Cerebellar nuclear complex (tissue), 1 donor: ENCODE measurements around the gene TNFAIP8L1.
A peak's percentile ranks its signal among the peaks of the same experiment; 100 is the strongest.

ENCODE experiments used
- DNase-seq, 2 experiments: peaks; one replicate each; lab custom pipeline; 2025; lab: John Stamatoyannopoulos, UW

The TNFAIP8L1 gene

DNA sequence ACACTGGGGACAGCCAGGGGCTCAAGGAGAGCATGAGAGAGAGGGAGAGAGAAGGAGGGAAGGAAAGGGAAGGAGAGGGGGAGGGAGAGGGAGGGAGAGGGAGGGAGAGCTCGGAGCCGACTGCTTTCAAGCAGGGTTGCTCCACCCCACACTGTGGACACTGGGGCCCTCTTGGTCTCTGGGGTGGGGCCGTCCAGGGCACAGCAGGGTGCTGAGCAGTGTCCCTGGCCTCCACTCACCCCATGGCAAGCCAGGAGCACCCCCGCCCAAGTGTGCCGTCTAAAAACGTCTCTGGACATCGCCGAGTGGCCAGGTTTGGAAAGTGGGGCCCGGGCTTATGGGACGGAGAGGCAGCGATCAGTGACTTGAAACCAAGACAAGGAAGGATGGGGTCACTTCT lies 63.4 kb downstream of the TNFAIP8L1 start:
- no peak for DNase-seq

GRCh38 chr19:4703671-4704316 lies 64.5 kb downstream of the TNFAIP8L1 start:
- no peak for DNase-seq

DNA sequence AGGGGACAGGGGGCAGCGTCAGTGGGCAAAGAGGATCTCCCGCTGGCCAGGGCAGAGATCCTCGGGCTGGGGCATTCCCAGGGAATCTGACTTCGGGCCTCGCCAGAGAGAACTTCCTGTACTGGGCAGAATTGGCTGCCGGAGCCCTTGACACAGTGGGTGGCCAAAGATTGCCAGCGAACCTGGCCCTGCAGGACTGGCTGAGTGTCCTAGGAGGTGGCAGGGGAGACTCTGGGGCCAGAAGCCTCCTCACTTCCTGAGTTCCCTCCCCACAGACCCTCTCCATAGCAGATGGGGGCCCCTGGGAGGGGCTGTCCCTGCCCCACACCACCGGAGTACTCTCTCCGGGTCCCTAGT lies 65.0 kb downstream of the TNFAIP8L1 start:
- DNase-seq = peak in 1 of 2 experiments; percentile 20
